CD4-positive, CD25-positive, alpha-beta regulatory T cell (primary cell): ENCODE measurements around the gene U2AF1L4. TPM values are rescaled to one million over a fixed set of nuclear protein-coding genes. Genes with fewer than 3 reads are reported as not detected.

ENCODE experiments used
- ATAC-seq, 2 donors: fragments of 150-1000 bp; cut with Tn5 transposase; one replicate each; pipeline ENCODE4 v1.10.0; 2021; ENCODE audit warnings: low read depth in 2 of 2, moderate number of reproducible peaks in 2 of 2, moderate library complexity in 1 of 2
- DNase-seq, 3 donors: peaks; one replicate each; pipeline versions ENCODE4 v3.0.0 to v3.0.0-alpha.2; 2012 to 2022; ENCODE audit warnings: mixed read lengths in 1 of 3
- H3K27ac ChIP-seq: one replicate; pipeline ENCODE4 v1.7.0; 2013; ENCODE audit warnings: mild to moderate bottlenecking, low read length; ENCODE audit not compliant: insufficient read depth, poor library complexity, severe bottlenecking
- H3K27me3 ChIP-seq: one replicate; pipeline ENCODE4 v1.7.0; 2013; ENCODE audit warnings: low read length; ENCODE audit not compliant: control insufficient read depth, insufficient read depth
- H3K36me3 ChIP-seq: one replicate; pipeline ENCODE4 v1.7.0; 2013; ENCODE audit warnings: mild to moderate bottlenecking, low read length, moderate library complexity; ENCODE audit not compliant: control insufficient read depth, insufficient read depth
- H3K4me1 ChIP-seq: 2 replicates; pipeline ENCODE4 v1.7.0; 2013; ENCODE audit warnings: mild to moderate bottlenecking, low read length; ENCODE audit not compliant: insufficient read depth, control insufficient read depth, poor library complexity, severe bottlenecking
- H3K4me3 ChIP-seq: one replicate; pipeline ENCODE4 v1.7.0; 2013; ENCODE audit warnings: low read depth, mild to moderate bottlenecking, low read length, moderate library complexity
- H3K9me3 ChIP-seq, 2 experiments: 1 replicate in 1 of 2; 2 replicates in 1 of 2; pipeline ENCODE4 v1.7.0; 2013; ENCODE audit warnings: low read length in 2 of 2, mild to moderate bottlenecking in 1 of 2, moderate library complexity in 1 of 2; ENCODE audit not compliant: control insufficient read depth in 2 of 2
- H3K27ac Mint-ChIP-seq, 3 donors: one replicate each; pipeline ENCODE4 v1.8.0; 2020 to 2022; ENCODE audit warnings: mild to moderate bottlenecking in 3 of 3, mixed read lengths in 3 of 3, moderate library complexity in 2 of 3
- H3K27me3 Mint-ChIP-seq: one replicate; pipeline ENCODE4 v1.8.0; 2022; ENCODE audit warnings: mild to moderate bottlenecking, mixed read lengths
- H3K36me3 Mint-ChIP-seq: one replicate; pipeline ENCODE4 v1.8.0; 2020; ENCODE audit warnings: mixed read lengths
- H3K4me1 Mint-ChIP-seq, 4 donors: one replicate each; pipeline ENCODE4 v1.8.0; 2020 to 2022; ENCODE audit warnings: mixed read lengths in 4 of 4, mild to moderate bottlenecking in 1 of 4
- H3K4me3 Mint-ChIP-seq, 4 donors: one replicate each; pipeline ENCODE4 v1.8.0; 2020 to 2022; ENCODE audit warnings: mild to moderate bottlenecking in 4 of 4, mixed read lengths in 4 of 4, moderate library complexity in 3 of 4
- H3K9me3 Mint-ChIP-seq, 7 donors: one replicate each; pipeline ENCODE4 v1.8.0; 2020 to 2022; ENCODE audit warnings: mixed read lengths in 7 of 7, mild to moderate bottlenecking in 3 of 7, moderate library complexity in 2 of 7
- polyA plus RNA-seq, 4 donors: library from polyadenylated mRNA; unstranded; fragments of 300-500 nt; fragmentation: Illumina TruSeq; gene quantifications; one replicate each; pipeline ENCODE4 v1.2.3, GENCODE V29; 2021
- total RNA-seq: library from RNA; stranded (reverse); gene quantifications from one replicate; pipeline ENCODE4 v1.2.3, GENCODE V29; 2022

Gene U2AF1L4
- total and polyA plus RNA-seq, 5 donors from 2014 or later = 48.4 to 70.8 (median 62.6) TPM

- no peaks in the 10 kb centered on the region for H3K27me3 ChIP-seq
- no peaks in the 10 kb centered on the region for H3K9me3 ChIP-seq
- H3K27ac ChIP-seq = no peak overlapping the region
- H3K4me1 ChIP-seq = peaks cover 41% of the 10 kb centered on the region
- H3K36me3 Mint-ChIP-seq = no peaks in the 10 kb centered on the region
- no peak overlapping the region for H3K27ac Mint-ChIP-seq
- H3K36me3 ChIP-seq = peaks cover 14% of the 10 kb centered on the region
- peak overlapping the region in 1 of 4 donors; percentile 43 for H3K4me3 Mint-ChIP-seq
- H3K9me3 Mint-ChIP-seq = no peaks in the 10 kb centered on the region
- ATAC-seq (no peak), DNase-seq (no peak)
- H3K4me1 Mint-ChIP-seq = peaks cover 0 to 43% (median 6%) of the 10 kb centered on the region in 4 donors
- no peak overlapping the region for H3K4me3 ChIP-seq
- H3K27me3 Mint-ChIP-seq = peaks cover 6% of the 10 kb centered on the region
These were observed 9.3 kb upstream of the U2AF1L4 start for GRCh38 chr19:35754370-35755130.

- H3K27ac Mint-ChIP-seq = no peak overlapping the region
- peak overlapping the region in 1 of 4 donors; percentile 65 for H3K4me3 Mint-ChIP-seq
- peaks cover 0 to 42% (median 6%) of the 10 kb centered on the region in 4 donors for H3K4me1 Mint-ChIP-seq
- H3K36me3 ChIP-seq = peaks cover 14% of the 10 kb centered on the region
- peaks cover 40% of the 10 kb centered on the region for H3K4me1 ChIP-seq
- H3K9me3 ChIP-seq = no peaks in the 10 kb centered on the region
- no peak overlapping the region for H3K27ac ChIP-seq
- no peaks in the 10 kb centered on the region for H3K9me3 Mint-ChIP-seq
- no peak overlapping the region for H3K4me3 ChIP-seq
- H3K27me3 Mint-ChIP-seq = peaks cover 6% of the 10 kb centered on the region
- DNase-seq (no peak), ATAC-seq (no peak)
- no peaks in the 10 kb centered on the region for H3K27me3 ChIP-seq
- H3K36me3 Mint-ChIP-seq = no peaks in the 10 kb centered on the region
These were observed 8.6 kb upstream of the U2AF1L4 start for GRCh38 chr19:35753634-35754369.

GRCh38 chr19:35752746-35753350 lies 7.6 kb upstream of the U2AF1L4 start:
- no peak for DNase-seq

GRCh38 chr19:35751839-35752745 lies 6.9 kb upstream of the U2AF1L4 start:
- H3K4me1 ChIP-seq = peaks cover 36% of the 10 kb centered on the region
- DNase-seq (no peak), ATAC-seq (no peak)
- H3K4me3 Mint-ChIP-seq = peak overlapping the region in 1 of 4 donors; percentile 44
- H3K9me3 Mint-ChIP-seq = no peaks in the 10 kb centered on the region
- no peak overlapping the region for H3K4me3 ChIP-seq
- H3K27me3 Mint-ChIP-seq = no peaks in the 10 kb centered on the region
- H3K27ac ChIP-seq = no peak overlapping the region
- H3K9me3 ChIP-seq = no peaks in the 10 kb centered on the region
- peaks cover 5 to 44% (median 8%) of the 10 kb centered on the region in 4 donors for H3K4me1 Mint-ChIP-seq
- no peak overlapping the region for H3K27ac Mint-ChIP-seq
- no peaks in the 10 kb centered on the region for H3K27me3 ChIP-seq
- peaks cover 14% of the 10 kb centered on the region for H3K36me3 ChIP-seq
- peaks cover 3% of the 10 kb centered on the region for H3K36me3 Mint-ChIP-seq

More at GRCh38 chr19:35752746-35753350, 7.6 kb upstream of the U2AF1L4 start:
- Mint-ChIP-seq H3K4me3 (peak overlapping the region in 1 of 4 donors; percentile 65), H3K9me3 (no peaks in the 10 kb centered on the region), H3K36me3 (peaks cover 3% of the 10 kb centered on the region), H3K27me3 (peaks cover 2% of the 10 kb centered on the region), H3K4me1 (peaks cover 4 to 46% (median 10%) of the 10 kb centered on the region in 4 donors), H3K27ac (no peak overlapping the region)
- Histone ChIP-seq H3K27ac (no peak overlapping the region), H3K36me3 (peaks cover 14% of the 10 kb centered on the region), H3K4me3 (no peak overlapping the region), H3K9me3 (no peaks in the 10 kb centered on the region), H3K4me1 (peaks cover 39% of the 10 kb centered on the region), H3K27me3 (no peaks in the 10 kb centered on the region)
- ATAC-seq = no peak

- Mint-ChIP-seq H3K9me3 (no peaks in the 10 kb centered on the region), H3K4me1 (peaks cover 5 to 45% (median 18%) of the 10 kb centered on the region in 4 donors)
- ATAC-seq = no peak
These were observed 4.9 kb upstream of the U2AF1L4 start for GRCh38 chr19:35750167-35750566.

GRCh38 chr19:35748106-35749020 lies 3.1 kb upstream of the U2AF1L4 start, which contains the start of gene LIN37:
TSS of gene LIN37 (plus strand) at chr19:35748576. CDS start at chr19:35748725, 149 bp downstream.
- peak; percentile 76 to 77 for ATAC-seq
- H3K36me3 ChIP-seq = peaks cover 8% of the 10 kb centered on the region
- H3K27ac ChIP-seq = peak within 1 kb of the TSS; percentile 78
- H3K4me3 Mint-ChIP-seq = peak within 1 kb of the TSS; percentile 91 to 98 (median 97)
- H3K4me1 ChIP-seq = peaks cover 40% of the 10 kb centered on the region
- peaks cover 3% of the 10 kb centered on the region for H3K36me3 Mint-ChIP-seq
- H3K4me1 Mint-ChIP-seq = peaks cover 5 to 49% (median 25%) of the 10 kb centered on the region in 4 donors
- H3K27ac Mint-ChIP-seq = peak within 1 kb of the TSS; percentile 87 to 98 (median 95)
- no peaks in the 10 kb centered on the region for H3K9me3 ChIP-seq
- peaks cover 6% of the 10 kb centered on the region for H3K27me3 Mint-ChIP-seq
- peak within 1 kb of the TSS; percentile 88 for H3K4me3 ChIP-seq
- peak; percentile 98 to 99 (median 99) for DNase-seq
- no peaks in the 10 kb centered on the region for H3K9me3 Mint-ChIP-seq
- no peaks in the 10 kb centered on the region for H3K27me3 ChIP-seq

More at GRCh38 chr19:35750167-35750566, 4.9 kb upstream of the U2AF1L4 start:
- Mint-ChIP-seq H3K36me3 (peaks cover 3% of the 10 kb centered on the region), H3K27ac (no peak overlapping the region), H3K4me3 (peak overlapping the region; percentile 26 to 81 (median 58)), H3K27me3 (peaks cover 5% of the 10 kb centered on the region)
- Histone ChIP-seq H3K9me3 (no peaks in the 10 kb centered on the region), H3K36me3 (peaks cover 14% of the 10 kb centered on the region), H3K4me3 (no peak overlapping the region), H3K27ac (no peak overlapping the region), H3K4me1 (peaks cover 28% of the 10 kb centered on the region), H3K27me3 (no peaks in the 10 kb centered on the region)
- DNase-seq = no peak
